Trophoblast cell (in vitro differentiated cells and primary cell): ENCODE results near the gene PRAMEF26. TPM values are rescaled to one million over a fixed set of nuclear protein-coding genes. Genes with fewer than 3 reads are reported as not detected.
"Not testable (repeated sequence)": the region's sequence is repeated elsewhere in the genome, so short reads cannot be mapped to it uniquely, and the experiment has no call there.

Experiments used
- DNase-seq, 2 donors: peaks; one replicate each; pipeline ENCODE4 v3.0.0-alpha.2; 2016
- H2AFZ ChIP-seq: 2 replicates; pipeline ENCODE4 v1.6.1; 2013; ENCODE audit warnings: low read length, moderate library complexity, mild to moderate bottlenecking; ENCODE audit not compliant: insufficient read depth, poor library complexity
- H2AK5ac ChIP-seq: 2 replicates; pipeline ENCODE4 v1.6.1; 2013; ENCODE audit warnings: mild to moderate bottlenecking, low read length
- H2BK120ac ChIP-seq: 2 replicates; pipeline ENCODE4 v1.6.1; 2013; ENCODE audit warnings: low read length, mild to moderate bottlenecking, moderate library complexity; ENCODE audit not compliant: insufficient read depth, poor library complexity
- H2BK12ac ChIP-seq: 2 replicates; pipeline ENCODE4 v1.6.1; 2013; ENCODE audit warnings: mild to moderate bottlenecking, low read length, moderate library complexity
- H2BK5ac ChIP-seq: 2 replicates; pipeline ENCODE4 v1.6.1; 2013; ENCODE audit warnings: low read length, low read depth, moderate library complexity, mild to moderate bottlenecking; ENCODE audit not compliant: poor library complexity
- H3K14ac ChIP-seq: 2 replicates; pipeline ENCODE4 v1.6.1; 2013; ENCODE audit warnings: mild to moderate bottlenecking, low read length
- H3K18ac ChIP-seq: 2 replicates; pipeline ENCODE4 v1.6.1; 2013; ENCODE audit warnings: mild to moderate bottlenecking, low read length
- H3K23ac ChIP-seq: 2 replicates; pipeline ENCODE4 v1.6.1; 2013; ENCODE audit warnings: low read length
- H3K27ac ChIP-seq: 2 replicates; pipeline ENCODE4 v1.5.1; 2013; ENCODE audit warnings: low read depth, mild to moderate bottlenecking, inconsistent platforms, low read length, moderate library complexity
- H3K27me3 ChIP-seq: 2 replicates; pipeline ENCODE4 v1.6.1; 2013; ENCODE audit warnings: inconsistent platforms, mild to moderate bottlenecking, low read length, moderate library complexity; ENCODE audit not compliant: insufficient read depth
- H3K36me3 ChIP-seq, 2 experiments: 1 replicate in 1 of 2; 2 replicates in 1 of 2; pipeline ENCODE4 v1.6.1; 2013; ENCODE audit warnings: low read length in 2 of 2, mild to moderate bottlenecking in 2 of 2, moderate library complexity in 1 of 2; ENCODE audit not compliant: insufficient read depth in 2 of 2, control insufficient read depth in 1 of 2
- H3K4ac ChIP-seq: 2 replicates; pipeline ENCODE4 v1.6.1; 2013; ENCODE audit warnings: low read depth, mild to moderate bottlenecking, low read length, moderate library complexity
- H3K4me1 ChIP-seq, 2 experiments: 1 replicate in 1 of 2; 2 replicates in 1 of 2; pipeline ENCODE4 v1.6.1; 2013; ENCODE audit warnings: low read length in 2 of 2, mild to moderate bottlenecking in 2 of 2, moderate library complexity in 1 of 2; ENCODE audit not compliant: insufficient read depth in 2 of 2, control insufficient read depth in 1 of 2
- H3K4me2 ChIP-seq: 2 replicates; pipeline ENCODE4 v1.6.1; 2013; ENCODE audit warnings: inconsistent platforms, mild to moderate bottlenecking, low read length, moderate library complexity
- H3K4me3 ChIP-seq: 2 replicates; pipeline ENCODE4 v1.5.1; 2013; ENCODE audit warnings: mild to moderate bottlenecking, low read depth, low read length, inconsistent platforms
- H3K79me1 ChIP-seq: one replicate; pipeline ENCODE4 v1.6.1; 2013; ENCODE audit warnings: low read length
- H3K79me2 ChIP-seq: 2 replicates; pipeline ENCODE4 v1.6.1; 2013; ENCODE audit warnings: low read length, mild to moderate bottlenecking; ENCODE audit not compliant: control insufficient read depth, insufficient read depth, poor library complexity
- H3K9ac ChIP-seq: 2 replicates; pipeline ENCODE4 v1.6.1; 2013; ENCODE audit warnings: mild to moderate bottlenecking, low read length
- H3K9me3 ChIP-seq: 2 replicates; pipeline ENCODE4 v1.6.1; 2013; ENCODE audit warnings: low read depth, mild to moderate bottlenecking, control low read depth, inconsistent platforms, low read length; ENCODE audit not compliant: insufficient read depth
- H4K12ac ChIP-seq: 2 replicates; pipeline ENCODE4 v1.6.1; 2013; ENCODE audit warnings: low read depth, mild to moderate bottlenecking, low read length, moderate library complexity
- H4K8ac ChIP-seq: 2 replicates; pipeline ENCODE4 v1.6.1; 2013; ENCODE audit warnings: low read depth, mild to moderate bottlenecking, low read length, moderate library complexity
- H4K91ac ChIP-seq: one replicate; pipeline ENCODE4 v1.6.1; 2013; ENCODE audit warnings: low read depth, mild to moderate bottlenecking, low read length, moderate library complexity
- WGBS: extraction: QIAGEN DNeasy Blood & Tissue Kit; methylation state at CpG from one replicate; pipeline ENCODE4 v1.1.7; 2013; ENCODE audit warnings: missing lambda C conversion rate; ENCODE audit not compliant: insufficient read length, insufficient coverage; ENCODE audit errors: extremely low coverage; 5-methylcytosine and 5-hydroxymethylcytosine counted together
- polyA plus RNA-seq: library from polyadenylated mRNA; stranded (reverse); fragments of 200-250 nt; gene quantifications from 2 replicates; pipeline ENCODE4 v1.2.3, GENCODE V29; 2013

The PRAMEF26 gene
- polyA plus RNA-seq: not detected in 2 replicates

GRCh38 chr1:13155909-13156308 lies at the start of gene PRAMEF26:
PRAMEF26 (minus strand) TSS chr1:13156009; CDS start chr1:13153095, 2,914 bp downstream.
- not testable (repeated sequence) for H2BK5ac ChIP-seq, H3K14ac ChIP-seq, H3K79me2 ChIP-seq, H4K12ac ChIP-seq, H2BK120ac ChIP-seq, H2AFZ ChIP-seq, H4K91ac ChIP-seq, H3K18ac ChIP-seq, DNase-seq, H3K4me3 ChIP-seq, H2AK5ac ChIP-seq, H4K8ac ChIP-seq, H3K9me3 ChIP-seq, H3K4me2 ChIP-seq, H3K79me1 ChIP-seq, H3K36me3 ChIP-seq, H3K27ac ChIP-seq, H3K4me1 ChIP-seq, H3K23ac ChIP-seq, H3K27me3 ChIP-seq, H2BK12ac ChIP-seq, H3K9ac ChIP-seq, H3K4ac ChIP-seq
- WGBS: no CpG with 5 or more reads among the region's 5 CpGs

- not testable (repeated sequence) for H2AFZ ChIP-seq, H3K23ac ChIP-seq, H4K8ac ChIP-seq, H4K91ac ChIP-seq, H3K4me3 ChIP-seq, H3K4me2 ChIP-seq, H3K79me1 ChIP-seq, H2BK120ac ChIP-seq, H3K36me3 ChIP-seq, H2BK12ac ChIP-seq, H3K14ac ChIP-seq, H3K27ac ChIP-seq, H3K4ac ChIP-seq, H3K9ac ChIP-seq, H4K12ac ChIP-seq, DNase-seq, H3K9me3 ChIP-seq, H3K4me1 ChIP-seq, H3K18ac ChIP-seq, H2AK5ac ChIP-seq, H2BK5ac ChIP-seq, H3K27me3 ChIP-seq, H3K79me2 ChIP-seq
- WGBS: no CpG with 5 or more reads among the region's 5 CpGs
These were observed 45.5 kb upstream of the PRAMEF26 start, which contains the start of gene PRAMEF13 for GRCh38 chr1:13201309-13201708. PRAMEF13 (minus strand) TSS chr1:13201409; CDS start chr1:13199589, 1,820 bp downstream.

- H3K9me3 ChIP-seq, H4K12ac ChIP-seq, H2BK5ac ChIP-seq, H3K4me3 ChIP-seq, H3K9ac ChIP-seq, H3K36me3 ChIP-seq, H3K27me3 ChIP-seq, H2BK12ac ChIP-seq, H2AK5ac ChIP-seq, H3K14ac ChIP-seq, H3K18ac ChIP-seq, H3K79me2 ChIP-seq, H3K27ac ChIP-seq, H3K79me1 ChIP-seq, H4K8ac ChIP-seq, H3K4me2 ChIP-seq, H3K23ac ChIP-seq, H3K4ac ChIP-seq, H3K4me1 ChIP-seq, H4K91ac ChIP-seq, H2BK120ac ChIP-seq, DNase-seq, H2AFZ ChIP-seq: not testable (repeated sequence)
- no CpG with 5 or more reads among the region's 2 CpGs for WGBS
These were observed 15.7 kb upstream of the PRAMEF26 start, which contains the start of gene PRAMEF9 for GRCh38 chr1:13171548-13171947. PRAMEF9 (plus strand) TSS chr1:13171848; CDS start chr1:13175281, 3,433 bp downstream.

- not testable (repeated sequence) for H4K8ac ChIP-seq, H3K27me3 ChIP-seq
- WGBS: no CpG with 5 or more reads among the region's 8 CpGs
These were observed 9.7 kb upstream of the PRAMEF26 start, which contains the start of gene HNRNPCL4 for GRCh38 chr1:13165531-13165930. HNRNPCL4 (minus strand) TSS chr1:13165631; CDS start chr1:13165467, 164 bp downstream.

More at GRCh38 chr1:13165531-13165930, 9.7 kb upstream of the PRAMEF26 start, which contains the start of gene HNRNPCL4:
- not testable (repeated sequence) for H3K4ac ChIP-seq, H2BK120ac ChIP-seq, H2AFZ ChIP-seq, H3K36me3 ChIP-seq, H3K27ac ChIP-seq, H3K79me2 ChIP-seq, H3K9ac ChIP-seq, H2BK12ac ChIP-seq, H2AK5ac ChIP-seq, H4K12ac ChIP-seq, H3K4me2 ChIP-seq, DNase-seq, H3K9me3 ChIP-seq, H2BK5ac ChIP-seq, H3K4me1 ChIP-seq, H4K91ac ChIP-seq, H3K4me3 ChIP-seq, H3K23ac ChIP-seq, H3K79me1 ChIP-seq, H3K18ac ChIP-seq, H3K14ac ChIP-seq
